A549 (cell line): ENCODE results near the gene TDP2. TPM values are rescaled to one million over a fixed set of nuclear protein-coding genes. Genes with fewer than 3 reads are reported as not detected.
A peak's percentile ranks its signal among the peaks of the same experiment; 100 is the strongest.

Source experiments
- ATAC-seq, 2 experiments: fragments of 200-7000 bp in 1 of 2; fragments of >200 bp in 1 of 2; cut with Nextera tagmentation in 1 of 2; cut with Tn5 transposase in 1 of 2; 3 replicates each; pipeline versions ENCODE4 v1.8.0 to v1.9.1; 2018 to 2020; ENCODE audit warnings: mild to moderate bottlenecking in 1 of 2, moderate library complexity in 1 of 2
- CTCF ChIA-PET: fragments of 300-600 bp; sonication (Branson Sonifier 250); formaldehyde crosslinking; extraction: SDS; loops from one replicate; lab custom pipeline; 2021; ENCODE audit warnings: antibody characterized with exemption, inconsistent platforms; lab: Yijun Ruan, JAX
- POLR2A ChIA-PET: fragments of 350-600 bp; formaldehyde crosslinking; extraction: SDS; loops from one replicate; lab custom pipeline; 2021; ENCODE audit warnings: antibody characterized with exemption, inconsistent platforms; lab: Yijun Ruan, JAX
- DNase-seq, 2 experiments: peaks; one replicate each; pipeline versions ENCODE4 v3.0.0 to v3.0.0-alpha.2; 2011 to 2016; ENCODE audit warnings: low read depth in 1 of 2, low spot score in 1 of 2
- FAIRE-seq: peaks from 2 replicates; lab custom pipeline; 2011; peaks lifted over from hg19 to GRCh38; lab: Jason Lieb, UNC
- H3K27ac ChIP-seq, 2 experiments: fragments of >200 bp; sonication (Bioruptor Twin); formaldehyde crosslinking; 3 replicates each; pipeline ENCODE4 v1.5.1; 2016 to 2017
- H3K4me1 ChIP-seq: fragments of >200 bp; sonication (Bioruptor Twin); formaldehyde crosslinking; 3 replicates; pipeline ENCODE4 v1.6.1; 2016
- H3K4me2 ChIP-seq: fragments of >200 bp; sonication (Bioruptor Twin); formaldehyde crosslinking; 3 replicates; pipeline ENCODE4 v1.6.1; 2016
- H3K4me3 ChIP-seq: fragments of >200 bp; sonication (Bioruptor Twin); formaldehyde crosslinking; 3 replicates; pipeline ENCODE4 v1.5.1; 2016
- H3K9me3 ChIP-seq: fragments of >200 bp; sonication (Bioruptor Twin); formaldehyde crosslinking; 3 replicates; pipeline ENCODE4 v1.6.1; 2016
- BHLHE40 ChIP-seq: IDR thresholded peaks from 2 replicates; pipeline ENCODE4 v1.6.1; 2012; ENCODE audit warnings: low read depth, low read length, inconsistent platforms
- CBX2 ChIP-seq: fragments of 200-600 bp; sonication (generic); IDR thresholded peaks from 2 replicates; pipeline ENCODE4 v1.6.1; 2016; ENCODE audit warnings: low read depth, mild to moderate bottlenecking, borderline replicate concordance
- CHD2 ChIP-seq: fragments of 150-350 bp; IDR thresholded peaks from 2 replicates; pipeline ENCODE4 v1.6.1; 2014; ENCODE audit warnings: low read length; ENCODE audit not compliant: partially characterized antibody
- FOSB ChIP-seq: fragments of 250-450 bp; sonication (Bioruptor Pico); IDR thresholded peaks from 2 replicates; pipeline ENCODE4 v1.5.0; 2020; ENCODE audit warnings: mild to moderate bottlenecking, moderate library complexity
- FOSL2 ChIP-seq, 2 experiments: fragments of 450-650 bp in 1 of 2; fragments of >200 bp in 1 of 2; sonication (Bioruptor Twin) in 1 of 2; formaldehyde crosslinking; IDR thresholded peaks; 2 replicates each; pipeline versions ENCODE4 v1.5.0 to v1.6.1; 2016 to 2020; ENCODE audit warnings: mild to moderate bottlenecking in 1 of 2, moderate library complexity in 1 of 2
- FOXS1 ChIP-seq: fragments of 250-450 bp; sonication (Bioruptor Pico); IDR thresholded peaks from 2 replicates; pipeline ENCODE4 v1.5.0; 2020; ENCODE audit warnings: mild to moderate bottlenecking, moderate library complexity
- HOXA7 ChIP-seq: fragments of 250-450 bp; sonication (Bioruptor Pico); IDR thresholded peaks from 2 replicates; pipeline ENCODE4 v1.5.0; 2020; ENCODE audit warnings: mild to moderate bottlenecking, moderate library complexity
- JUN ChIP-seq, 2 experiments: fragments of >200 bp; sonication (Bioruptor Twin); formaldehyde crosslinking; IDR thresholded peaks; 2 replicates in 1 of 2; 3 replicates in 1 of 2; pipeline ENCODE4 v1.6.1; 2016 to 2017
- KDM1A ChIP-seq: fragments of 200-600 bp; sonication (generic); IDR thresholded peaks from 2 replicates; pipeline ENCODE4 v1.6.1; 2016; ENCODE audit warnings: low read depth, mild to moderate bottlenecking
- KDM5A ChIP-seq: fragments of 200-600 bp; sonication (generic); IDR thresholded peaks from 2 replicates; pipeline ENCODE4 v1.6.1; 2016; ENCODE audit warnings: antibody characterized with exemption, mild to moderate bottlenecking
- MAFK ChIP-seq: fragments of 450-650 bp; IDR thresholded peaks from 2 replicates; pipeline ENCODE4 v1.6.1; 2014; ENCODE audit not compliant: partially characterized antibody
- PHF8 ChIP-seq: fragments of 200-600 bp; sonication (generic); IDR thresholded peaks from 2 replicates; pipeline ENCODE4 v1.6.1; 2016; ENCODE audit warnings: low read depth, mild to moderate bottlenecking, antibody characterized with exemption, moderate library complexity, borderline replicate concordance
- POLR2A ChIP-seq: IDR thresholded peaks from 2 replicates; pipeline ENCODE4 v1.6.1; 2012; ENCODE audit warnings: mild to moderate bottlenecking, low read length
- RAD21 ChIP-seq, 2 experiments: fragments of >200 bp in 1 of 2; sonication (Bioruptor Twin) in 1 of 2; formaldehyde crosslinking in 1 of 2; IDR thresholded peaks in 1 of 2; conservative IDR thresholded peaks in 1 of 2; 2 replicates in 1 of 2; 3 replicates in 1 of 2; pipeline ENCODE4 v1.6.1; 2012 to 2018; ENCODE audit warnings: inconsistent platforms in 1 of 2
- RARB ChIP-seq: fragments of 250-450 bp; sonication (Bioruptor Pico); IDR thresholded peaks from 2 replicates; pipeline ENCODE4 v1.8.0; 2021; ENCODE audit warnings: mild to moderate bottlenecking, moderate library complexity
- RNF2 ChIP-seq: fragments of 200-600 bp; sonication (generic); IDR thresholded peaks from 2 replicates; pipeline ENCODE4 v1.6.1; 2016; ENCODE audit warnings: low read depth, mild to moderate bottlenecking, antibody characterized with exemption, moderate library complexity, borderline replicate concordance
- SREBF2 ChIP-seq: fragments of 450-650 bp; IDR thresholded peaks from 2 replicates; pipeline ENCODE4 v1.6.1; 2014; ENCODE audit warnings: mild to moderate bottlenecking, moderate library complexity
- ZC3H11A ChIP-seq: fragments of 450-650 bp; IDR thresholded peaks from 2 replicates; pipeline ENCODE4 v1.6.1; 2014; ENCODE audit warnings: antibody characterized with exemption, mild to moderate bottlenecking
- ZFP36 ChIP-seq: fragments of 450-650 bp; IDR thresholded peaks from 2 replicates; pipeline ENCODE4 v1.6.1; 2014; ENCODE audit warnings: borderline replicate concordance; ENCODE audit not compliant: partially characterized antibody
- WGBS: methylation state at CpG from one replicate; pipeline ENCODE4 v1.1.6; 2017; ENCODE audit errors: missing lambda C conversion rate; 5-methylcytosine and 5-hydroxymethylcytosine counted together
- polyA plus RNA-seq, 4 experiments: library from polyadenylated mRNA; depleted of rRNA in 3 of 4; stranded (reverse); fragments of >200 nt; fragmentation: RNase III in 1 of 4; extraction: RNeasy Plus Mini Kit Qiagen cat#74134 plus additional on column Dnase treatment in 1 of 4; gene quantifications; 2 replicates in 3 of 4; 3 replicates in 1 of 4; pipeline ENCODE4 v1.2.3, GENCODE V29; 2011 to 2017
- TF ChIP-seq, protein P1 (sequence below): IDR thresholded peaks from 2 replicates; pipeline ENCODE4 v1.6.1; 2012
- TF ChIP-seq, protein P2 (sequence below): IDR thresholded peaks from 2 replicates; pipeline ENCODE4 v1.6.1; 2012
- TF ChIP-seq, protein P3 (sequence below): fragments of 250-450 bp; sonication (Bioruptor Pico); IDR thresholded peaks from 2 replicates; pipeline ENCODE4 v1.5.0; 2020; ENCODE audit warnings: low read depth, mild to moderate bottlenecking, moderate library complexity

The TDP2 gene
- polyA plus RNA-seq, 2 of the 4 experiments (the other 2 are of a cell fraction): 52.6 to 91.7 TPM

DNA sequence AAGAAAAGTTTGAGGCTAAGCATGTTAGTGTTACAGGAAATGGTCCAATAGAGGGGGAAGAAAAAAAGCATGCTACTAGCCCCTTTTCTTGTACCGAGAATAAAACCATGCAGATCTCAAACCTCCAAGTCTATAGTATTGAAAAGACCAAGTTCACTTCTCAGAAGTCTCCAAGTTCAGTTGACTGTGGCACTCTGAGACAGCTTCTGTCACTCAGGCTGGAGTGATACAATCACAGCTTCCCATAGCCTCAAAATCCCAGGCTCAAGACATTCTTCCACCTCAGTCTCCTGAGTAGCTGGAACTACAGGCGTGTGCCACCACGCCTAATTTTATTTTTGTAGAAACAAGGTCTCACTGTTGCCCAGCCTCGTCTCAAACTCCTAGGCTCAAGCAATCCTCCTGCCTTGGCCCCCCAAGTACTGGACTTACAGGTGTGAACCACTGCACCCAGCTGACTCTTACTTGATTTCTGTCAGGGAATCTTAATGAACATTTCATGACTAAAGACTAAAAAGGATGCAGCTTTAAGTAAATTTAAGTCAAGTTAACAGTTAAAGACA, 36.1 kb upstream of the TDP2 start:
- POLR2A ChIA-PET: no interaction called here
- no peak overlapping the region for H3K4me3 ChIP-seq
- no peak overlapping the region for H3K27ac ChIP-seq
- no peaks in the 10 kb centered on the region; the same call in 2 of the 3 replicates for H3K4me1 ChIP-seq
- DNase-seq (no peak), ATAC-seq (peak in 1 of 2 experiments; percentile 18; a peak in 3 of 6 replicates), FAIRE-seq (no peak)
- no peaks in the 10 kb centered on the region for H3K9me3 ChIP-seq
- H3K4me2 ChIP-seq: no peak overlapping the region
- 90% methylated on average over 4 of the region's 4 CpGs for WGBS
- TF ChIP-seq PHF8 (no peak), RNF2 (no peak), SREBF2 (no peak), FOSB (CRISPR knock-in tag) (no peak), RAD21 (conservative IDR thresholded peaks at IDR 0.05 in 1 of 2, IDR thresholded peaks at IDR 0.05 in 1 of 2) (no peak), ZC3H11A (no peak), FOSL2 (IDR thresholded peaks at IDR 0.05) (no peak), FOSL2 (CRISPR knock-in tag; IDR thresholded peaks at IDR 0.05) (no peak), KDM1A (no peak), POLR2A (no peak), CBX2 (no peak), HOXA7 (CRISPR knock-in tag) (no peak), FOXS1 (CRISPR knock-in tag) (no peak), MAFK (no peak), ZFP36 (no peak), RARB (CRISPR knock-in tag) (no peak), JUN (IDR thresholded peaks at IDR 0.05) (no peak)
- TF ChIP-seq, protein P1, sequence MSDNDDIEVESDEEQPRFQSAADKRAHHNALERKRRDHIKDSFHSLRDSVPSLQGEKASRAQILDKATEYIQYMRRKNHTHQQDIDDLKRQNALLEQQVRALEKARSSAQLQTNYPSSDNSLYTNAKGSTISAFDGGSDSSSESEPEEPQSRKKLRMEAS: no peak
- TF ChIP-seq, protein P2, sequence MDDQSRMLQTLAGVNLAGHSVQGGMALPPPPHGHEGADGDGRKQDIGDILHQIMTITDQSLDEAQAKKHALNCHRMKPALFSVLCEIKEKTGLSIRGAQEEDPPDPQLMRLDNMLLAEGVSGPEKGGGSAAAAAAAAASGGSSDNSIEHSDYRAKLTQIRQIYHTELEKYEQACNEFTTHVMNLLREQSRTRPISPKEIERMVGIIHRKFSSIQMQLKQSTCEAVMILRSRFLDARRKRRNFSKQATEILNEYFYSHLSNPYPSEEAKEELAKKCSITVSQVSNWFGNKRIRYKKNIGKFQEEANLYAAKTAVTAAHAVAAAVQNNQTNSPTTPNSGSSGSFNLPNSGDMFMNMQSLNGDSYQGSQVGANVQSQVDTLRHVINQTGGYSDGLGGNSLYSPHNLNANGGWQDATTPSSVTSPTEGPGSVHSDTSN: no peak
- TF ChIP-seq, protein P3, sequence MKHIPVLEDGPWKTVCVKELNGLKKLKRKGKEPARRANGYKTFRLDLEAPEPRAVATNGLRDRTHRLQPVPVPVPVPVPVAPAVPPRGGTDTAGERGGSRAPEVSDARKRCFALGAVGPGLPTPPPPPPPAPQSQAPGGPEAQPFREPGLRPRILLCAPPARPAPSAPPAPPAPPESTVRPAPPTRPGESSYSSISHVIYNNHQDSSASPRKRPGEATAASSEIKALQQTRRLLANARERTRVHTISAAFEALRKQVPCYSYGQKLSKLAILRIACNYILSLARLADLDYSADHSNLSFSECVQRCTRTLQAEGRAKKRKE (CRISPR knock-in tag): no peak
- CTCF ChIA-PET: interaction anchor here (0.6 to 1.2 kb wide), 4 partner anchors 11 to 127 kb away, joined by 3 to 4 read pairs (median 3); no protein-coding TSS in a partner anchor

DNA sequence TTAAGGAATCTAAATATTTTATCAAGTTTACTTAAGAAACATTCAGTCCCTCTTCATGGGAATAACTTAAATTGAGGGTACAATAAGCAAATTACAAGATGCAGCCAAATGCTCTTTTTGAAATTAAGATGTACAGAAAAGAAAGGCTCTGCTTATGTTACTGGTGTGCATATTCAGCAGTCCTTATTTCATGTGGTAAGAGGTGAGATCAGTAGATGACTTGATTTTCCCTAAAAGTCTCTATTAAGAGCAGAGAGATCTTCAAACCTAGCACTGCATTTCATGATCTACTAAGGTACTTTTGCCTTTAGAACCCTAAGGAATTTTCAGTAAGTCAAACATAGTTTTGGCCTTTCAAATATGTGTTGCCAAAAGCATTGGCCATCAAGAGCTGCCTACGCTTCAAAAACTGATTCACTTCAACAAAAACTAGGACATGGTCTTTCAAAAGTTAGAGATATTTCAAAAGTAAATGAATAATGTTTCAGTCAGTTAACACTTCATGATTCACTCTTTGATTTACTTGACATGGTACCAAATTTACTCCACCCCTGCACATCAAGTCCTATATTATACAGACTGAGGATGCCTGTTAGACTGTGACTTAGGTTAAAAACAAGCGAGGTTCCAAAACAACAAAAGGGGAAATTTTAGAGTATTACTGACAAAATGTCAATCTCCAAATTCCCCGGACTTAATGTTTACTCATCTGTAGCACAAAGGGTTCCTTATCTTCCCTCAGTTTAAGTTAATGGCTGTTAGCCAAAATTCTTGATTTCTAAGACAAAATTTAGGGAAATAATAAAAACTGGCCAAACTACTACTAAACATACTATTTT, 33.0 kb upstream of the TDP2 start:
- no peak for ATAC-seq
- no peak for FAIRE-seq
- WGBS: 75% methylated on average over 3 of the region's 3 CpGs
- no peak for DNase-seq
- H3K4me3 ChIP-seq: no peak overlapping the region
- TF ChIP-seq KDM5A: no peak
- no peak for TF ChIP-seq BHLHE40
- TF ChIP-seq, protein P3 (CRISPR knock-in tag): no peak
- TF ChIP-seq CHD2: no peak
- TF ChIP-seq FOXS1 (CRISPR knock-in tag): no peak
- TF ChIP-seq, protein P1: no peak
- POLR2A ChIA-PET: interaction anchor here (0.6 kb wide), 2 partner anchors 9 to 20 kb away, joined by 4 to 7 read pairs; no protein-coding TSS in a partner anchor
- H3K9me3 ChIP-seq: no peaks in the 10 kb centered on the region
- CTCF ChIA-PET: interaction anchor here (0.5 to 2.5 kb wide), 3 partner anchors 10 to 175 kb away, joined by 3 to 10 read pairs (median 4); no protein-coding TSS in a partner anchor
- H3K4me2 ChIP-seq: no peak overlapping the region
- no peaks in the 10 kb centered on the region; the same call in 2 of the 3 replicates for H3K4me1 ChIP-seq
- H3K27ac ChIP-seq: no peak overlapping the region
